ENCODE measurements around the gene CDK11B.

DNA sequence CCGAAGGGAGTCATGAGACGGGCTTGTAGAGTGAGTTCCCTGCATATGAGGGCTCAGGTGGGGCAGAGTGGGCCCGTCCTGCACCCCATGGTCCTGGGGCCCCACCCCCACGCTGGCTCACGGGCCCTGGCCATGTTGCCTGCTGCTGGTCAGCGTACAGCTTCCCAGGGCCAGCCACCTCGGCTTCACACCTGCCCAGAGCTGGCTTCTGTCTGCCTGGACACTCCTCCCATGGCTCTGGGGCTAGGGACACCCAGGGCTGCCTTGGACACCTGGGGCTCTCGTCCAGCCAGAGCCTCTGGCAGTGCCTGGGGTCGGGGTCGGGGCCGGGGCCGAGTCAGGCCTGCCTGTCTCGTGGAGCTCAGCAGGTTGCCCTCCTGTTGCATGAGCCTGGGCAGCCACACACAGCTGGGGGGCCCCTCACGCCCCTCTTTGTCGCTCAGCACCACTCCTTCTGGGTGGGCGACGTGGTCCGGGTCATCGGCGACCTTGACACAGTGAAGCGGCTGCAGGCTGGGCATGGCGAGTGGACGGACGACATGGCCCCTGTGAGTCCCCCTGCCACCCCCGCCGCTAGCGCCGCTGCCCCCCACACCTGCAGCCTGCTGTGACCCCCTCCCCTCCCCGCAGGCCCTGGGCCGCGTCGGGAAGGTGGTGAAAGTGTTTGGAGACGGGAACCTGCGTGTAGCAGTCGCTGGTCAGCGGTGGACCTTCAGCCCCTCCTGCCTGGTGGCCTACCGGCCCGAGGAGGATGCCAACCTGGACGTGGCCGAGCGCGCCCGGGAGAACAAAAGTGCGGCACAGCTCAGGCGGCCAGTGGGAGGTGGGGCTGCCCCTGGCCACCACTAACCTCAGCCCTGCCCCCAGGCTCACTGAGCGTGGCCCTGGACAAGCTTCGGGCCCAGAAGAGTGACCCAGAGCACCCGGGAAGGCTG, 32.3 kb downstream of the CDK11B start:
- TF ChIP-seq, protein P1, sequence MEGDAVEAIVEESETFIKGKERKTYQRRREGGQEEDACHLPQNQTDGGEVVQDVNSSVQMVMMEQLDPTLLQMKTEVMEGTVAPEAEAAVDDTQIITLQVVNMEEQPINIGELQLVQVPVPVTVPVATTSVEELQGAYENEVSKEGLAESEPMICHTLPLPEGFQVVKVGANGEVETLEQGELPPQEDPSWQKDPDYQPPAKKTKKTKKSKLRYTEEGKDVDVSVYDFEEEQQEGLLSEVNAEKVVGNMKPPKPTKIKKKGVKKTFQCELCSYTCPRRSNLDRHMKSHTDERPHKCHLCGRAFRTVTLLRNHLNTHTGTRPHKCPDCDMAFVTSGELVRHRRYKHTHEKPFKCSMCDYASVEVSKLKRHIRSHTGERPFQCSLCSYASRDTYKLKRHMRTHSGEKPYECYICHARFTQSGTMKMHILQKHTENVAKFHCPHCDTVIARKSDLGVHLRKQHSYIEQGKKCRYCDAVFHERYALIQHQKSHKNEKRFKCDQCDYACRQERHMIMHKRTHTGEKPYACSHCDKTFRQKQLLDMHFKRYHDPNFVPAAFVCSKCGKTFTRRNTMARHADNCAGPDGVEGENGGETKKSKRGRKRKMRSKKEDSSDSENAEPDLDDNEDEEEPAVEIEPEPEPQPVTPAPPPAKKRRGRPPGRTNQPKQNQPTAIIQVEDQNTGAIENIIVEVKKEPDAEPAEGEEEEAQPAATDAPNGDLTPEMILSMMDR (IDR thresholded peaks at IDR 0.05), result no peak
- TF ChIP-seq POLR2A (IDR thresholded peaks at IDR 0.05), result no peak

All from thyroid gland (tissue), 4 donors.